Keratinocyte (primary cell): Measurements from ENCODE around the gene CCDC174. TPM values are rescaled to one million over a fixed set of nuclear protein-coding genes. Genes with fewer than 3 reads are reported as not detected.

ENCODE experiments used
- DNase-seq: peaks from one replicate; pipeline ENCODE4 v3.0.0-alpha.2; 2011; ENCODE audit warnings: low read depth, missing footprints, low spot score
- FAIRE-seq: peaks from 2 replicates; lab custom pipeline; 2011; peaks lifted over from hg19 to GRCh38; lab: Jason Lieb, UNC
- H2AFZ ChIP-seq: 2 replicates; pipeline ENCODE4 v1.6.0; 2012; ENCODE audit warnings: low read length, control low read depth, inconsistent platforms; ENCODE audit not compliant: control insufficient read depth
- H3K27ac ChIP-seq: 2 replicates; pipeline ENCODE4 v1.5.1; 2011; ENCODE audit warnings: low read length; ENCODE audit not compliant: control insufficient read depth, insufficient read depth
- H3K27me3 ChIP-seq: 3 replicates; pipeline ENCODE4 v1.6.0; 2011; ENCODE audit warnings: low read length; ENCODE audit not compliant: control insufficient read depth, insufficient read depth; ENCODE audit errors: extremely low read depth
- H3K36me3 ChIP-seq, 2 experiments: 2 replicates in 1 of 2; 3 replicates in 1 of 2; pipeline ENCODE4 v1.5.1; 2011; ENCODE audit warnings: low read length in 2 of 2, mild to moderate bottlenecking in 1 of 2; ENCODE audit not compliant: control insufficient read depth in 2 of 2, insufficient read depth in 2 of 2; ENCODE audit errors: extremely low read depth in 1 of 2
- H3K4me1 ChIP-seq: 3 replicates; pipeline ENCODE4 v1.5.1; 2011; ENCODE audit warnings: low read length; ENCODE audit not compliant: control insufficient read depth, insufficient read depth; ENCODE audit errors: extremely low read depth
- H3K4me2 ChIP-seq: 3 replicates; pipeline ENCODE4 v1.6.0; 2011; ENCODE audit warnings: low read depth, low read length; ENCODE audit not compliant: control insufficient read depth, insufficient read depth; ENCODE audit errors: extremely low read depth
- H3K4me3 ChIP-seq, 3 experiments: fragments of 200-600 bp in 1 of 3; sonication (generic) in 1 of 3; 2 replicates in 2 of 3; 3 replicates in 1 of 3; pipeline ENCODE4 v1.5.1; 2011 to 2016; ENCODE audit warnings: low read length in 3 of 3, mild to moderate bottlenecking in 3 of 3, control low read depth in 2 of 3, inconsistent platforms in 1 of 3, low read depth in 1 of 3, mixed read lengths in 1 of 3, mixed run types in 1 of 3, moderate library complexity in 1 of 3; ENCODE audit not compliant: control insufficient read depth in 2 of 3, insufficient read depth in 2 of 3; ENCODE audit errors: extremely low read depth in 1 of 3
- H3K79me2 ChIP-seq: 2 replicates; pipeline ENCODE4 v1.6.0; 2012; ENCODE audit warnings: low read length; ENCODE audit not compliant: control insufficient read depth, insufficient read depth
- H3K9ac ChIP-seq: 3 replicates; pipeline ENCODE4 v1.6.0; 2011; ENCODE audit warnings: low read length; ENCODE audit not compliant: control insufficient read depth, insufficient read depth; ENCODE audit errors: extremely low read depth
- H3K9me1 ChIP-seq: 3 replicates; pipeline ENCODE4 v1.6.0; 2011; ENCODE audit warnings: low read length; ENCODE audit not compliant: control insufficient read depth, insufficient read depth; ENCODE audit errors: extremely low read depth
- H3K9me3 ChIP-seq: 2 replicates; pipeline ENCODE4 v1.5.1; 2012; ENCODE audit warnings: low read depth, low read length; ENCODE audit not compliant: control insufficient read depth
- H4K20me1 ChIP-seq: 3 replicates; pipeline ENCODE4 v1.6.0; 2011; ENCODE audit warnings: low read length; ENCODE audit not compliant: control insufficient read depth, insufficient read depth; ENCODE audit errors: extremely low read depth
- CTCF ChIP-seq, 3 experiments: IDR thresholded peaks in 1 of 3; conservative IDR thresholded peaks in 1 of 3; optimal IDR thresholded peaks in 1 of 3; 2 replicates in 2 of 3; 3 replicates in 1 of 3; pipeline versions ENCODE3 to v1.5.1; 2011; ENCODE audit warnings: low read length in 3 of 3, mild to moderate bottlenecking in 3 of 3, moderate library complexity in 2 of 3, control low read depth in 1 of 3, inconsistent platforms in 1 of 3; ENCODE audit not compliant: insufficient read depth in 2 of 3; ENCODE audit errors: extremely low read depth in 1 of 3
- EZH2 ChIP-seq: IDR thresholded peaks from one replicate; pipeline ENCODE4 v1.6.1; 2012; ENCODE audit warnings: inconsistent platforms, mild to moderate bottlenecking, low read length, moderate library complexity
- dilution Hi-C: fragments of 300-500 bp; cut with MboI; formaldehyde crosslinking; loops from one replicate; pipeline ENCODE4 v1.7.0; 2020; ENCODE audit warnings: low sequenced_read_pairs; ENCODE audit not compliant: extremely low pct_ligation_motif_present
- polyA plus RNA-seq, 5 experiments: library from polyadenylated mRNA; depleted of rRNA in 3 of 5; stranded (reverse) in 3 of 5; stranded (forward) in 1 of 5; unstranded in 1 of 5; fragments of >200 nt; gene quantifications; 1 replicate in 1 of 5; 2 replicates in 3 of 5; 3 replicates in 1 of 5; pipeline versions ENCODE4 v1.2.1 to v1.2.3, GENCODE V29; 2011 to 2012; ENCODE audit warnings: missing spikeins in 2 of 5, low read depth in 1 of 5, low replicate concordance in 1 of 5

The CCDC174 gene
- polyA plus RNA-seq, 1 donor (not counting 4 experiments of a cell fraction or from before 2014, with no cell fraction given): 6.2 TPM

DNA sequence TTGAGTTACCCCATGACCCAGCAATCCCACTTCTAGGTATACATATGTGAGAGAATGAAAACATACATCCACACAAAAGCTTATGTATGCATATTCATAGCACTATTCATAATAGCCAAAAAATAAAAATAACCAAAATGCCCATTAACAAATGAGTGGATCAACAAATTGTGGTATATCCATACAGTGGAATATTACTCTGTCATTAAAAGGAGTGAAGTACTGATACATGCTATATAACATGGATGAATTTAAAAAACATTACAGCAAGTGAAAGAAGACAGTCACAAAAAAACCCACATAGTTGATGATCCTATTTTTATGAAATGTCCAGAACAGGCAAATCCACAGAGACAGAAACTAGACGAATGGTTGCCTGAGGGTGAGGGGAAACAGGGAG, 28.6 kb downstream of the CCDC174 start:
- no peak overlapping the region for H3K4me3 ChIP-seq
- dilution Hi-C loops: no loop called here
- peaks cover 2% of the 10 kb centered on the region for H3K9me3 ChIP-seq
- DNase-seq (no peak), FAIRE-seq (no peak)
- H3K9ac ChIP-seq: no peak overlapping the region
- no peak overlapping the region for H3K4me2 ChIP-seq
- H3K9me1 ChIP-seq: no peaks in the 10 kb centered on the region
- no peaks in the 10 kb centered on the region for H3K79me2 ChIP-seq
- H4K20me1 ChIP-seq: no peaks in the 10 kb centered on the region
- no peaks in the 10 kb centered on the region for H3K27me3 ChIP-seq
- no peak overlapping the region for H2AFZ ChIP-seq
- no peaks in the 10 kb centered on the region for H3K4me1 ChIP-seq
- no peak for TF ChIP-seq CTCF (optimal IDR thresholded peaks at IDR 0.05 in 1 of 3, IDR thresholded peaks at IDR 0.05 in 1 of 3, conservative IDR thresholded peaks at IDR 0.05 in 1 of 3; ENCODE audit: extremely low read depth in 1 of 3, insufficient read depth in 2 of 3, low read length in 3 of 3)
- no peak for TF ChIP-seq EZH2
- no peaks in the 10 kb centered on the region for H3K36me3 ChIP-seq
- H3K27ac ChIP-seq: no peak overlapping the region

DNA sequence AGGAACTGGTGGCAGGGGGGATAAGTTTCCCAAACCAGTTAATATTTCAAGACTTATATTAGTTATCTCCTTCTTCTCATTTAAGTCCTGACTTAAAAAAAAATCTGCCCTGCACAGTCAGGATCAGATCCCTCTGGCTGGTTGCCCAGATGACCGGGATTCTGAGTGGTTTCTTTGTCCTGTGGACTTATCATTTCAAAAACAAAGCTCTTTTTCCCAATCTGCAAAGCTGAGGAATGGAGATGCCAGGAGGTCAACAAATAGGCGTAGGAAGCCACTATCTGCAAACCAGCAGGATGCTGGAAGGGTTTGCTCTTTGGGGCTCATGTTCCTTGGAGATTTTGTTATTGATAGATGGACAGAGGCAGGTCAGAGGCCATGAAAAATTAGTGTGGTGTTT, 29.2 kb downstream of the CCDC174 start:
- H3K9ac ChIP-seq: no peak overlapping the region
- no peak overlapping the region for H3K4me2 ChIP-seq
- H4K20me1 ChIP-seq: no peaks in the 10 kb centered on the region
- H3K36me3 ChIP-seq: no peaks in the 10 kb centered on the region
- no peaks in the 10 kb centered on the region for H3K79me2 ChIP-seq
- dilution Hi-C loops: no loop called here
- FAIRE-seq (no peak), DNase-seq (no peak)
- H3K27ac ChIP-seq: no peak overlapping the region
- no peak overlapping the region for H2AFZ ChIP-seq
- H3K9me3 ChIP-seq: peaks cover 2% of the 10 kb centered on the region
- H3K9me1 ChIP-seq: no peaks in the 10 kb centered on the region
- H3K27me3 ChIP-seq: no peaks in the 10 kb centered on the region
- no peaks in the 10 kb centered on the region for H3K4me1 ChIP-seq
- no peak overlapping the region for H3K4me3 ChIP-seq
- TF ChIP-seq CTCF (optimal IDR thresholded peaks at IDR 0.05 in 1 of 3, IDR thresholded peaks at IDR 0.05 in 1 of 3, conservative IDR thresholded peaks at IDR 0.05 in 1 of 3; ENCODE audit: extremely low read depth in 1 of 3, insufficient read depth in 2 of 3, low read length in 3 of 3): no peak
